OCI-LY1 (cell line): ENCODE data around the gene METTL2B.
"Not testable (repeated sequence)": the region's sequence is repeated elsewhere in the genome, so short reads cannot be mapped to it uniquely, and the experiment has no call there.

Source experiments
- EZH2 ChIP-seq: fragments of 200-600 bp; sonication (generic), shearing (Covaris generic); IDR thresholded peaks from 2 replicates; pipeline ENCODE4 v1.8.0; 2017; ENCODE audit warnings: borderline replicate concordance, mixed run types, mild to moderate bottlenecking, antibody characterized with exemption, low read length, moderate library complexity, mixed read lengths
- TF ChIP-seq, protein P1 (sequence below): fragments of 200-600 bp; sonication (generic), shearing (Covaris generic); IDR thresholded peaks from 2 replicates; pipeline ENCODE4 v1.5.1; 2017; ENCODE audit warnings: mild to moderate bottlenecking, antibody characterized with exemption, low read length, moderate library complexity, mixed read lengths

DNA sequence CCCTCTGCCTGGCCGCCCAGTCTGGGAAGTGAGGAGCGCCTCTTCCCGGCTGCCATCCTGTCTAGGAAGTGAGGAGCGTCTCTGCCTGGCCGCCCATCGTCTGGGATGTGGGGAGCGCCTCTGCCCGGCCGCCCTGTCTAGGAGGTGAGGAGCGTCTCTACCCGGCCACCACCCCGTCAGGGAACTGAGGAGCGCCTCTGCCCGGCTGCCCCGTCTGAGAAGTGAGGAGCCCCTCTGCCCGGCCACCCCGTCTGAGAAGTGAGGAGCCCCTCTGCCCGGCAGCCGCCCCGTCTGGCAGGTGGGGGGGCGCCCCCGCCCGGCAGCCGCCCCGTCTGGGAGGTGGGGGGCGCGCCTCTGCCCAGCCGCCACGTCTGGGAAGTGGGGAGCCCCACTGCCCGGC lies 13.2 kb upstream of the METTL2B start:
- TF ChIP-seq, protein P1, sequence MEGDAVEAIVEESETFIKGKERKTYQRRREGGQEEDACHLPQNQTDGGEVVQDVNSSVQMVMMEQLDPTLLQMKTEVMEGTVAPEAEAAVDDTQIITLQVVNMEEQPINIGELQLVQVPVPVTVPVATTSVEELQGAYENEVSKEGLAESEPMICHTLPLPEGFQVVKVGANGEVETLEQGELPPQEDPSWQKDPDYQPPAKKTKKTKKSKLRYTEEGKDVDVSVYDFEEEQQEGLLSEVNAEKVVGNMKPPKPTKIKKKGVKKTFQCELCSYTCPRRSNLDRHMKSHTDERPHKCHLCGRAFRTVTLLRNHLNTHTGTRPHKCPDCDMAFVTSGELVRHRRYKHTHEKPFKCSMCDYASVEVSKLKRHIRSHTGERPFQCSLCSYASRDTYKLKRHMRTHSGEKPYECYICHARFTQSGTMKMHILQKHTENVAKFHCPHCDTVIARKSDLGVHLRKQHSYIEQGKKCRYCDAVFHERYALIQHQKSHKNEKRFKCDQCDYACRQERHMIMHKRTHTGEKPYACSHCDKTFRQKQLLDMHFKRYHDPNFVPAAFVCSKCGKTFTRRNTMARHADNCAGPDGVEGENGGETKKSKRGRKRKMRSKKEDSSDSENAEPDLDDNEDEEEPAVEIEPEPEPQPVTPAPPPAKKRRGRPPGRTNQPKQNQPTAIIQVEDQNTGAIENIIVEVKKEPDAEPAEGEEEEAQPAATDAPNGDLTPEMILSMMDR, result not testable (repeated sequence)
- not testable (repeated sequence) for TF ChIP-seq EZH2
